K562 (cell line): ENCODE data around the gene SMIM13. TPM values are rescaled to one million over a fixed set of nuclear protein-coding genes. Genes with fewer than 3 reads are reported as not detected.

Source experiments
- ATAC-seq: fragments of 200-7000 bp; cut with Tn5 transposase; 3 replicates; pipeline ENCODE4 v1.9.1; 2020; ENCODE audit warnings: moderate library complexity
- BruUV-seq: library from RNA; stranded (reverse); fragments of 400-500 nt; replicated peaks from 2 replicates; lab custom pipeline; 2021; lab: Mats Ljungman, UMichigan
- CTCF ChIA-PET: fragments of 300-600 bp; formaldehyde crosslinking; extraction: SDS; loops from one replicate; lab custom pipeline; 2021; ENCODE audit warnings: low intra/inter-chr PET ratio; lab: Yijun Ruan, JAX
- POLR2A ChIA-PET: fragments of 300-600, 350-650 bp; sonication (Branson Sonifier 250); formaldehyde crosslinking; extraction: SDS; loops from one replicate; lab custom pipeline; 2021; ENCODE audit warnings: antibody characterized with exemption, inconsistent platforms; lab: Yijun Ruan, JAX
- DNase-seq, 4 experiments: peaks; one replicate each; pipeline versions ENCODE4 v3.0.0 to v3.0.0-alpha.2; 2011 to 2018; ENCODE audit warnings: low spot score in 3 of 4, mixed read lengths in 3 of 4; ENCODE audit errors: extremely low read depth in 1 of 4
- FAIRE-seq: peaks from 2 replicates; lab custom pipeline; 2011; peaks lifted over from hg19 to GRCh38; lab: Jason Lieb, UNC
- H2AFZ ChIP-seq: 2 replicates; pipeline ENCODE4 v1.6.0; 2011; ENCODE audit warnings: low read depth, low read length, control low read depth, inconsistent platforms
- H3K27ac ChIP-seq: fragments of 200-600 bp; 3 replicates; pipeline ENCODE4 v1.8.0; 2011; ENCODE audit warnings: low read depth, mild to moderate bottlenecking, control low read depth, inconsistent platforms, low read length, moderate library complexity, mixed read lengths; ENCODE audit errors: extremely low read depth
- H3K27me3 ChIP-seq, 2 experiments: fragments of 300-600 bp in 1 of 2; 2 replicates in 1 of 2; 3 replicates in 1 of 2; pipeline versions ENCODE4 v1.6.0 to v1.8.0; 2011; ENCODE audit warnings: inconsistent platforms in 2 of 2, low read length in 2 of 2, mild to moderate bottlenecking in 1 of 2, mixed read lengths in 1 of 2, moderate library complexity in 1 of 2; ENCODE audit not compliant: control insufficient read depth in 2 of 2, insufficient read depth in 2 of 2
- H3K36me3 ChIP-seq: fragments of 300-600 bp; 3 replicates; pipeline ENCODE4 v1.8.0; 2011; ENCODE audit warnings: mild to moderate bottlenecking, low read length, inconsistent platforms; ENCODE audit not compliant: control insufficient read depth, insufficient read depth
- H3K4me1 ChIP-seq, 2 experiments: fragments of 200-600 bp in 1 of 2; replicated peaks in 1 of 2; 2 replicates in 1 of 2; 3 replicates in 1 of 2; pipeline versions ENCODE4 v1.5.1 to v1.8.0; 2011; ENCODE audit warnings: inconsistent platforms in 2 of 2, low read length in 2 of 2, mild to moderate bottlenecking in 1 of 2, mixed read lengths in 1 of 2, moderate library complexity in 1 of 2; ENCODE audit not compliant: control insufficient read depth in 2 of 2, insufficient read depth in 2 of 2
- H3K4me2 ChIP-seq: 2 replicates; pipeline ENCODE4 v1.6.1; 2011; ENCODE audit warnings: low read length, control low read depth, inconsistent platforms, mixed read lengths; ENCODE audit not compliant: insufficient read depth
- H3K4me3 ChIP-seq: fragments of 200-600 bp; sonication (generic), shearing (Covaris generic); 2 replicates; pipeline ENCODE4 v1.5.1; 2016; ENCODE audit warnings: control low read depth, inconsistent platforms
- H3K79me2 ChIP-seq: fragments of 200-600 bp; 3 replicates; pipeline ENCODE4 v1.8.0; 2011; ENCODE audit warnings: low read length, inconsistent platforms; ENCODE audit not compliant: control insufficient read depth, insufficient read depth
- H3K9ac ChIP-seq, 2 experiments: 2 replicates each; pipeline versions ENCODE4 v1.6.0 to v1.6.1; 2011; ENCODE audit warnings: low read depth in 2 of 2, low read length in 2 of 2, control low read depth in 1 of 2, inconsistent platforms in 1 of 2, mild to moderate bottlenecking in 1 of 2, mixed read lengths in 1 of 2; ENCODE audit not compliant: insufficient read depth in 1 of 2
- H3K9me1 ChIP-seq: one replicate; pipeline ENCODE4 v1.6.0; 2011; ENCODE audit warnings: inconsistent platforms, mild to moderate bottlenecking, low read length, moderate library complexity; ENCODE audit not compliant: control insufficient read depth, insufficient read depth
- H3K9me3 ChIP-seq: replicated peaks from 2 replicates; pipeline ENCODE4 v1.5.1; 2011; ENCODE audit warnings: low read depth, low read length, inconsistent platforms; ENCODE audit not compliant: control insufficient read depth, insufficient read depth
- H4K20me1 ChIP-seq: replicated peaks from 2 replicates; pipeline ENCODE4 v1.6.1; 2011; ENCODE audit warnings: low read length, inconsistent platforms, mixed read lengths; ENCODE audit not compliant: control insufficient read depth, insufficient read depth
- BCOR ChIP-seq: fragments of 450-650 bp; IDR thresholded peaks from 2 replicates; pipeline ENCODE4 v1.6.1; 2016
- C11orf30 ChIP-seq: fragments of 450-650 bp; IDR thresholded peaks from 2 replicates; pipeline ENCODE4 v1.6.1; 2016; ENCODE audit warnings: low read depth, mild to moderate bottlenecking
- CXXC5 ChIP-seq: fragments of 250-450 bp; sonication (Bioruptor Pico); IDR thresholded peaks from 2 replicates; pipeline ENCODE4 v1.8.0; 2022; ENCODE audit warnings: inconsistent platforms, mild to moderate bottlenecking, moderate library complexity
- GABPB1 ChIP-seq: sonication (generic); formaldehyde crosslinking; IDR thresholded peaks from 2 replicates; pipeline ENCODE4 v1.8.0; 2022; ENCODE audit warnings: mild to moderate bottlenecking, missing genetic modification reagents
- ZNF212 ChIP-seq: fragments of 450-650 bp; formaldehyde crosslinking; IDR thresholded peaks from 2 replicates; pipeline ENCODE4 v1.4.0; 2020; ENCODE audit warnings: mild to moderate bottlenecking
- ZNF354B ChIP-seq: fragments of 250-450 bp; sonication (Bioruptor Pico); IDR thresholded peaks from 2 replicates; pipeline ENCODE4 v1.4.0; 2020
- ZNF408 ChIP-seq: fragments of 250-450 bp; sonication (Bioruptor Pico); IDR thresholded peaks from 2 replicates; pipeline ENCODE4 v1.4.0; 2020; ENCODE audit warnings: low read depth, mild to moderate bottlenecking, moderate library complexity
- WGBS: fragments of 100-300 bp; shearing (Covaris generic); methylation state at CpG from one replicate; pipeline ENCODE4 v1.1.6; 2016; ENCODE audit warnings: low coverage, mixed read lengths; ENCODE audit not compliant: insufficient coverage; ENCODE audit errors: missing lambda C conversion rate; 5-methylcytosine and 5-hydroxymethylcytosine counted together
- in situ Hi-C: fragments of 300-500 bp; cut with MboI; formaldehyde crosslinking; loops from 4 replicates; pipeline ENCODE4 v1.15.0; 2018; ENCODE audit warnings: inconsistent platforms, mixed read lengths
- intact Hi-C: fragments of 100-400 bp; cut with micrococcal nuclease; formaldehyde crosslinking; loops from 2 replicates; pipeline ENCODE4 v1.14.2; 2022
- polyA plus RNA-seq, 8 experiments: library from polyadenylated mRNA; depleted of rRNA in 4 of 8; stranded (reverse) in 5 of 8; unstranded in 3 of 8; fragments of >200 nt; fragmentation: Nextera tagmentation in 2 of 8; fragmentation: Illumina TruSeq in 1 of 8; extraction: Ambion mirVana in 2 of 8; extraction: Trizol in 1 of 8; gene quantifications; 2 replicates each; pipeline versions ENCODE4 v1.2.1 to v1.2.3, GENCODE V29; 2011 to 2014; ENCODE audit warnings: inconsistent platforms in 1 of 8, missing spikeins in 1 of 8
- total RNA-seq, 7 experiments: library from RNA; depleted of rRNA in 6 of 7; stranded (reverse); fragments of >200 nt in 6 of 7; fragmentation: Illumina TruSeq in 2 of 7; extraction: Trizol in 2 of 7; gene quantifications; 2 replicates each; pipeline versions ENCODE4 v1.2.1 to v1.2.3, GENCODE V29; 2011 to 2021; ENCODE audit warnings: low replicate concordance in 1 of 7
- TF ChIP-seq, protein P1 (sequence below): IDR thresholded peaks from 2 replicates; pipeline ENCODE4 v1.6.1; 2011; ENCODE audit not compliant: insufficient read length; ENCODE audit errors: extremely low read depth
- TF ChIP-seq, protein P2 (sequence below), 2 experiments: fragments of 150-350 bp in 1 of 2; IDR thresholded peaks; 2 replicates each; pipeline ENCODE4 v1.6.1; 2012 to 2016; ENCODE audit warnings: low read depth in 2 of 2, low read length in 2 of 2, mild to moderate bottlenecking in 1 of 2, moderate library complexity in 1 of 2
- TF ChIP-seq, protein P3 (sequence below): fragments of 450-650 bp; formaldehyde crosslinking; IDR thresholded peaks from 2 replicates; pipeline ENCODE4 v1.4.0; 2020; ENCODE audit warnings: mild to moderate bottlenecking, mixed read lengths
- TF ChIP-seq, protein P4 (sequence below): fragments of 250-450 bp; sonication (Bioruptor Pico); IDR thresholded peaks from 2 replicates; pipeline ENCODE4 v1.8.0; 2022; ENCODE audit warnings: moderate library complexity, mild to moderate bottlenecking, inconsistent platforms
- TF ChIP-seq, protein P5 (sequence below): fragments of 250-450 bp; sonication (Bioruptor Pico); IDR thresholded peaks from 2 replicates; pipeline ENCODE4 v1.8.0; 2021; ENCODE audit warnings: mild to moderate bottlenecking, moderate library complexity

SMIM13 gene
- total and polyA plus RNA-seq, 9 of the 15 experiments (the other 6 are each of a cell fraction or from before 2014, with no cell fraction given): 5.5 to 24.8 (median 11.7) TPM

DNA sequence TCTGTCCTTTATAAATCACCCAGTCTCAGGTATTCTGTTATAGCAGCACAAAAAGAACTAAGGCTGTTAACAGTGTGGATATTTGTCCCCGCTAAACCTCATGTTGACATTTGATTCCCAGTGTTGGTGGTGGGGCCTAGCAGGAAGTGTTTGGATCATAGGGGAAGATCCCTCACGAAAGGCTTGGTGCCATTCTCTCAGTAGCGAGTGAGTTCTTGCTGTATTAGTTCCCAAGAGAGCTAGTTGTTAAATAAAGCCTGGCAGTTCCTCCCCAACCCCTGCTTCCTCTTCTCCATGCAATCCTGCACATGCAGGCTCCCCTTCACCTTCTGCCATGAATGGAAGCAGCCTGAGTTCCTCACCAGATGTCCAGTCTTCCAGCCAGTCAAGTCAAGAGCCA, 47.7 kb downstream of the SMIM13 start:
- no peak for FAIRE-seq
- POLR2A ChIA-PET: no interaction called here
- no peaks in the 10 kb centered on the region for H4K20me1 ChIP-seq
- TF ChIP-seq, protein P1, sequence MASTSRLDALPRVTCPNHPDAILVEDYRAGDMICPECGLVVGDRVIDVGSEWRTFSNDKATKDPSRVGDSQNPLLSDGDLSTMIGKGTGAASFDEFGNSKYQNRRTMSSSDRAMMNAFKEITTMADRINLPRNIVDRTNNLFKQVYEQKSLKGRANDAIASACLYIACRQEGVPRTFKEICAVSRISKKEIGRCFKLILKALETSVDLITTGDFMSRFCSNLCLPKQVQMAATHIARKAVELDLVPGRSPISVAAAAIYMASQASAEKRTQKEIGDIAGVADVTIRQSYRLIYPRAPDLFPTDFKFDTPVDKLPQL: no peak
- TF ChIP-seq, protein P2, sequence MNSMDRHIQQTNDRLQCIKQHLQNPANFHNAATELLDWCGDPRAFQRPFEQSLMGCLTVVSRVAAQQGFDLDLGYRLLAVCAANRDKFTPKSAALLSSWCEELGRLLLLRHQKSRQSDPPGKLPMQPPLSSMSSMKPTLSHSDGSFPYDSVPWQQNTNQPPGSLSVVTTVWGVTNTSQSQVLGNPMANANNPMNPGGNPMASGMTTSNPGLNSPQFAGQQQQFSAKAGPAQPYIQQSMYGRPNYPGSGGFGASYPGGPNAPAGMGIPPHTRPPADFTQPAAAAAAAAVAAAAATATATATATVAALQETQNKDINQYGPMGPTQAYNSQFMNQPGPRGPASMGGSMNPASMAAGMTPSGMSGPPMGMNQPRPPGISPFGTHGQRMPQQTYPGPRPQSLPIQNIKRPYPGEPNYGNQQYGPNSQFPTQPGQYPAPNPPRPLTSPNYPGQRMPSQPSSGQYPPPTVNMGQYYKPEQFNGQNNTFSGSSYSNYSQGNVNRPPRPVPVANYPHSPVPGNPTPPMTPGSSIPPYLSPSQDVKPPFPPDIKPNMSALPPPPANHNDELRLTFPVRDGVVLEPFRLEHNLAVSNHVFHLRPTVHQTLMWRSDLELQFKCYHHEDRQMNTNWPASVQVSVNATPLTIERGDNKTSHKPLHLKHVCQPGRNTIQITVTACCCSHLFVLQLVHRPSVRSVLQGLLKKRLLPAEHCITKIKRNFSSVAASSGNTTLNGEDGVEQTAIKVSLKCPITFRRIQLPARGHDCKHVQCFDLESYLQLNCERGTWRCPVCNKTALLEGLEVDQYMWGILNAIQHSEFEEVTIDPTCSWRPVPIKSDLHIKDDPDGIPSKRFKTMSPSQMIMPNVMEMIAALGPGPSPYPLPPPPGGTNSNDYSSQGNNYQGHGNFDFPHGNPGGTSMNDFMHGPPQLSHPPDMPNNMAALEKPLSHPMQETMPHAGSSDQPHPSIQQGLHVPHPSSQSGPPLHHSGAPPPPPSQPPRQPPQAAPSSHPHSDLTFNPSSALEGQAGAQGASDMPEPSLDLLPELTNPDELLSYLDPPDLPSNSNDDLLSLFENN (IDR thresholded peaks at IDR 0.05; ENCODE audit: low read depth in 2 of 2, low read length in 2 of 2): no peak
- TF ChIP-seq, protein P3, sequence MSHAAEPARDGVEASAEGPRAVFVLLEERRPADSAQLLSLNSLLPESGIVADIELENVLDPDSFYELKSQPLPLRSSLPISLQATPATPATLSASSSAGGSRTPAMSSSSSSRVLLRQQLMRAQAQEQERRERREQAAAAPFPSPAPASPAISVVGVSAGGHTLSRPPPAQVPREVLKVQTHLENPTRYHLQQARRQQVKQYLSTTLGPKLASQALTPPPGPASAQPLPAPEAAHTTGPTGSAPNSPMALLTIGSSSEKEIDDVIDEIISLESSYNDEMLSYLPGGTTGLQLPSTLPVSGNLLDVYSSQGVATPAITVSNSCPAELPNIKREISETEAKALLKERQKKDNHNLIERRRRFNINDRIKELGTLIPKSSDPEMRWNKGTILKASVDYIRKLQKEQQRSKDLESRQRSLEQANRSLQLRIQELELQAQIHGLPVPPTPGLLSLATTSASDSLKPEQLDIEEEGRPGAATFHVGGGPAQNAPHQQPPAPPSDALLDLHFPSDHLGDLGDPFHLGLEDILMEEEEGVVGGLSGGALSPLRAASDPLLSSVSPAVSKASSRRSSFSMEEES (CRISPR knock-in tag): no peak
- TF ChIP-seq ZNF408 (CRISPR knock-in tag) (no peak), GABPB1 (CRISPR knock-in tag) (no peak), ZNF212 (CRISPR knock-in tag) (no peak), CXXC5 (CRISPR knock-in tag) (no peak), C11orf30 (no peak), BCOR (no peak), ZNF354B (CRISPR knock-in tag) (no peak)
- TF ChIP-seq, protein P4, sequence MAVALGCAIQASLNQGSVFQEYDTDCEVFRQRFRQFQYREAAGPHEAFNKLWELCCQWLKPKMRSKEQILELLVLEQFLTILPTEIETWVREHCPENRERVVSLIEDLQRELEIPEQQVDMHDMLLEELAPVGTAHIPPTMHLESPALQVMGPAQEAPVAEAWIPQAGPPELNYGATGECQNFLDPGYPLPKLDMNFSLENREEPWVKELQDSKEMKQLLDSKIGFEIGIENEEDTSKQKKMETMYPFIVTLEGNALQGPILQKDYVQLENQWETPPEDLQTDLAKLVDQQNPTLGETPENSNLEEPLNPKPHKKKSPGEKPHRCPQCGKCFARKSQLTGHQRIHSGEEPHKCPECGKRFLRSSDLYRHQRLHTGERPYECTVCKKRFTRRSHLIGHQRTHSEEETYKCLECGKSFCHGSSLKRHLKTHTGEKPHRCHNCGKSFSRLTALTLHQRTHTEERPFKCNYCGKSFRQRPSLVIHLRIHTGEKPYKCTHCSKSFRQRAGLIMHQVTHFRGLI: no peak
- TF ChIP-seq, protein P5, sequence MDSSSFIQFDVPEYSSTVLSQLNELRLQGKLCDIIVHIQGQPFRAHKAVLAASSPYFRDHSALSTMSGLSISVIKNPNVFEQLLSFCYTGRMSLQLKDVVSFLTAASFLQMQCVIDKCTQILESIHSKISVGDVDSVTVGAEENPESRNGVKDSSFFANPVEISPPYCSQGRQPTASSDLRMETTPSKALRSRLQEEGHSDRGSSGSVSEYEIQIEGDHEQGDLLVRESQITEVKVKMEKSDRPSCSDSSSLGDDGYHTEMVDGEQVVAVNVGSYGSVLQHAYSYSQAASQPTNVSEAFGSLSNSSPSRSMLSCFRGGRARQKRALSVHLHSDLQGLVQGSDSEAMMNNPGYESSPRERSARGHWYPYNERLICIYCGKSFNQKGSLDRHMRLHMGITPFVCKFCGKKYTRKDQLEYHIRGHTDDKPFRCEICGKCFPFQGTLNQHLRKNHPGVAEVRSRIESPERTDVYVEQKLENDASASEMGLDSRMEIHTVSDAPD (CRISPR knock-in tag): no peak

More for the DNA sequence above, 47.7 kb downstream of the SMIM13 start:
- Histone ChIP-seq H3K27ac (no peak overlapping the region), H3K9me3 (no peaks in the 10 kb centered on the region), H3K4me1 (peaks cover 0 to 8% of the 10 kb centered on the region in 2 experiments; a peak in 3 of 5 replicates), H3K9me1 (no peaks in the 10 kb centered on the region), H2AFZ (no peak overlapping the region), H3K4me2 (no peak overlapping the region), H3K79me2 (no peaks in the 10 kb centered on the region), H3K9ac (no peak overlapping the region), H3K4me3 (no peak overlapping the region), H3K27me3 (peaks cover 0 to 7% of the 10 kb centered on the region in 2 experiments; a peak in 2 of 5 replicates), H3K36me3 (peaks cover 1% of the 10 kb centered on the region; the same call in 1 of the 3 replicates)
- ATAC-seq (no peak), DNase-seq (no peak)
- intact Hi-C loops: loop anchor here (5.0 to 10.0 kb wide), 3 partner anchors 44 to 186 kb away; partner anchors contain the start of gene NEDD9
- BruUV-seq: no TSS peak
- CTCF ChIA-PET: no interaction called here
- WGBS: 49% methylated on average over 3 of the region's 3 CpGs
- in situ Hi-C loops: no loop called here
